Keratinocyte (primary cell): ENCODE measurements around the gene UBE2F. TPM values are rescaled to one million over a fixed set of nuclear protein-coding genes. Genes with fewer than 3 reads are reported as not detected.

Experiments
- DNase-seq: peaks from one replicate; pipeline ENCODE4 v3.0.0-alpha.2; 2011; ENCODE audit warnings: low read depth, missing footprints, low spot score
- FAIRE-seq: peaks from 2 replicates; lab custom pipeline; 2011; peaks lifted over from hg19 to GRCh38; lab: Jason Lieb, UNC
- H2AFZ ChIP-seq: 2 replicates; pipeline ENCODE4 v1.6.0; 2012; ENCODE audit warnings: low read length, control low read depth, inconsistent platforms; ENCODE audit not compliant: control insufficient read depth
- H3K27ac ChIP-seq: 2 replicates; pipeline ENCODE4 v1.5.1; 2011; ENCODE audit warnings: low read length; ENCODE audit not compliant: control insufficient read depth, insufficient read depth
- H3K27me3 ChIP-seq: 3 replicates; pipeline ENCODE4 v1.6.0; 2011; ENCODE audit warnings: low read length; ENCODE audit not compliant: control insufficient read depth, insufficient read depth; ENCODE audit errors: extremely low read depth
- H3K36me3 ChIP-seq, 2 experiments: 2 replicates in 1 of 2; 3 replicates in 1 of 2; pipeline ENCODE4 v1.5.1; 2011; ENCODE audit warnings: low read length in 2 of 2, mild to moderate bottlenecking in 1 of 2; ENCODE audit not compliant: control insufficient read depth in 2 of 2, insufficient read depth in 2 of 2; ENCODE audit errors: extremely low read depth in 1 of 2
- H3K4me1 ChIP-seq: 3 replicates; pipeline ENCODE4 v1.5.1; 2011; ENCODE audit warnings: low read length; ENCODE audit not compliant: control insufficient read depth, insufficient read depth; ENCODE audit errors: extremely low read depth
- H3K4me2 ChIP-seq: 3 replicates; pipeline ENCODE4 v1.6.0; 2011; ENCODE audit warnings: low read depth, low read length; ENCODE audit not compliant: control insufficient read depth, insufficient read depth; ENCODE audit errors: extremely low read depth
- H3K4me3 ChIP-seq, 3 experiments: fragments of 200-600 bp in 1 of 3; sonication (generic) in 1 of 3; 2 replicates in 2 of 3; 3 replicates in 1 of 3; pipeline ENCODE4 v1.5.1; 2011 to 2016; ENCODE audit warnings: low read length in 3 of 3, mild to moderate bottlenecking in 3 of 3, control low read depth in 2 of 3, inconsistent platforms in 1 of 3, low read depth in 1 of 3, mixed read lengths in 1 of 3, mixed run types in 1 of 3, moderate library complexity in 1 of 3; ENCODE audit not compliant: control insufficient read depth in 2 of 3, insufficient read depth in 2 of 3; ENCODE audit errors: extremely low read depth in 1 of 3
- H3K79me2 ChIP-seq: 2 replicates; pipeline ENCODE4 v1.6.0; 2012; ENCODE audit warnings: low read length; ENCODE audit not compliant: control insufficient read depth, insufficient read depth
- H3K9ac ChIP-seq: 3 replicates; pipeline ENCODE4 v1.6.0; 2011; ENCODE audit warnings: low read length; ENCODE audit not compliant: control insufficient read depth, insufficient read depth; ENCODE audit errors: extremely low read depth
- H3K9me1 ChIP-seq: 3 replicates; pipeline ENCODE4 v1.6.0; 2011; ENCODE audit warnings: low read length; ENCODE audit not compliant: control insufficient read depth, insufficient read depth; ENCODE audit errors: extremely low read depth
- H3K9me3 ChIP-seq: 2 replicates; pipeline ENCODE4 v1.5.1; 2012; ENCODE audit warnings: low read depth, low read length; ENCODE audit not compliant: control insufficient read depth
- H4K20me1 ChIP-seq: 3 replicates; pipeline ENCODE4 v1.6.0; 2011; ENCODE audit warnings: low read length; ENCODE audit not compliant: control insufficient read depth, insufficient read depth; ENCODE audit errors: extremely low read depth
- CTCF ChIP-seq, 3 experiments: IDR thresholded peaks in 1 of 3; conservative IDR thresholded peaks in 1 of 3; optimal IDR thresholded peaks in 1 of 3; 2 replicates in 2 of 3; 3 replicates in 1 of 3; pipeline versions ENCODE3 to v1.5.1; 2011; ENCODE audit warnings: low read length in 3 of 3, mild to moderate bottlenecking in 3 of 3, moderate library complexity in 2 of 3, control low read depth in 1 of 3, inconsistent platforms in 1 of 3; ENCODE audit not compliant: insufficient read depth in 2 of 3; ENCODE audit errors: extremely low read depth in 1 of 3
- EZH2 ChIP-seq: IDR thresholded peaks from one replicate; pipeline ENCODE4 v1.6.1; 2012; ENCODE audit warnings: inconsistent platforms, mild to moderate bottlenecking, low read length, moderate library complexity
- dilution Hi-C: fragments of 300-500 bp; cut with MboI; formaldehyde crosslinking; loops from one replicate; pipeline ENCODE4 v1.7.0; 2020; ENCODE audit warnings: low sequenced_read_pairs; ENCODE audit not compliant: extremely low pct_ligation_motif_present
- polyA plus RNA-seq, 5 experiments: library from polyadenylated mRNA; depleted of rRNA in 3 of 5; stranded (reverse) in 3 of 5; stranded (forward) in 1 of 5; unstranded in 1 of 5; fragments of >200 nt; gene quantifications; 1 replicate in 1 of 5; 2 replicates in 3 of 5; 3 replicates in 1 of 5; pipeline versions ENCODE4 v1.2.1 to v1.2.3, GENCODE V29; 2011 to 2012; ENCODE audit warnings: missing spikeins in 2 of 5, low read depth in 1 of 5, low replicate concordance in 1 of 5

The UBE2F gene
- polyA plus RNA-seq, 1 donor (not counting 4 experiments of a cell fraction or from before 2014, with no cell fraction given): 95.6 TPM

- Histone ChIP-seq H3K27me3 (no peaks in the 10 kb centered on the region), H3K4me2 (peak overlapping the region; percentile 72), H3K27ac (no peak overlapping the region), H3K79me2 (no peaks in the 10 kb centered on the region), H2AFZ (peak overlapping the region; percentile 81), H3K9me1 (peaks cover 2% of the 10 kb centered on the region), H3K9ac (peak overlapping the region; percentile 36), H3K36me3 (no peaks in the 10 kb centered on the region), H3K9me3 (no peaks in the 10 kb centered on the region), H3K4me3 (peak overlapping the region in 2 of 3 experiments; percentile 12 to 15), H4K20me1 (no peaks in the 10 kb centered on the region), H3K4me1 (peaks cover 12% of the 10 kb centered on the region)
- FAIRE-seq: no peak
- DNase-seq: no peak
- dilution Hi-C loops: no loop called here
- TF ChIP-seq EZH2: no peak
- peak; percentile 80 to 91 (median 81) for TF ChIP-seq CTCF (optimal IDR thresholded peaks at IDR 0.05 in 1 of 3, IDR thresholded peaks at IDR 0.05 in 1 of 3, conservative IDR thresholded peaks at IDR 0.05 in 1 of 3; ENCODE audit: extremely low read depth in 1 of 3, insufficient read depth in 2 of 3, low read length in 3 of 3)
Measured at GRCh38 chr2:237923481-237924163, 43.2 kb upstream of the UBE2F start.

GRCh38 chr2:237924164-237924534, 42.7 kb upstream of the UBE2F start:
- TF ChIP-seq CTCF (optimal IDR thresholded peaks at IDR 0.05 in 1 of 3, IDR thresholded peaks at IDR 0.05 in 1 of 3, conservative IDR thresholded peaks at IDR 0.05 in 1 of 3; ENCODE audit: extremely low read depth in 1 of 3, insufficient read depth in 2 of 3, low read length in 3 of 3) (no peak), EZH2 (no peak)
- Histone ChIP-seq H3K4me2 (no peak overlapping the region), H3K4me1 (peaks cover 12% of the 10 kb centered on the region), H3K79me2 (no peaks in the 10 kb centered on the region), H3K4me3 (no peak overlapping the region), H3K9me3 (no peaks in the 10 kb centered on the region), H3K36me3 (no peaks in the 10 kb centered on the region), H3K27ac (no peak overlapping the region), H2AFZ (peak overlapping the region; percentile 56), H4K20me1 (no peaks in the 10 kb centered on the region), H3K27me3 (no peaks in the 10 kb centered on the region), H3K9ac (no peak overlapping the region), H3K9me1 (peaks cover 2% of the 10 kb centered on the region)
- no peak for DNase-seq
- dilution Hi-C loops: no loop called here
- no peak for FAIRE-seq
